Measurements from ENCODE around the gene FDPS. TPM values are rescaled to one million over a fixed set of nuclear protein-coding genes. Genes with fewer than 3 reads are reported as not detected.

FDPS gene
- total RNA-seq, 4 donors from 2014 or later: 152 to 422 (median 192) TPM

DNA sequence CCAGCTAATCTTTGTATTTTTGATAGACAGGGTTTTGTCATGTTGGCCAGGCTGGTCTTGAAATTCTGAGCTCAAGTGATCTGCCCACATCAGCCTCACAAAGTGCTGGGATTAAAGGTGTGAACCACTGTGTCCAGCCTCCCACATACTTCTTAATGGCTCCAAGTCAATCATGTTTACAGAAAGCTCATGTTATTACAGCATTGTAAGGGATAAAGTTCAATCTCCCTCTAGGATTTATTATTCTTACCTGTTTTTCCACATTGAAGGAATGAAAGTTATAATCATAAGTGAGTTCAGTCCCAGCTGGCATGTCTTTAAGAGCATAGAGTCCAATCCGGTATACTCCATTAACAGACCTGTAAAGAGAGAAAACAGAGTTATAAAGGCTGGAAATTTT is 51.4 kb downstream of the FDPS start:
- no peaks in the 10 kb centered on the region for H3K27me3 ChIP-seq
- no peak overlapping the region for H3K4me3 ChIP-seq
- peaks cover 14 to 96% (median 22%) of the 10 kb centered on the region in 3 donors for H3K36me3 ChIP-seq
- TF ChIP-seq, protein P1, sequence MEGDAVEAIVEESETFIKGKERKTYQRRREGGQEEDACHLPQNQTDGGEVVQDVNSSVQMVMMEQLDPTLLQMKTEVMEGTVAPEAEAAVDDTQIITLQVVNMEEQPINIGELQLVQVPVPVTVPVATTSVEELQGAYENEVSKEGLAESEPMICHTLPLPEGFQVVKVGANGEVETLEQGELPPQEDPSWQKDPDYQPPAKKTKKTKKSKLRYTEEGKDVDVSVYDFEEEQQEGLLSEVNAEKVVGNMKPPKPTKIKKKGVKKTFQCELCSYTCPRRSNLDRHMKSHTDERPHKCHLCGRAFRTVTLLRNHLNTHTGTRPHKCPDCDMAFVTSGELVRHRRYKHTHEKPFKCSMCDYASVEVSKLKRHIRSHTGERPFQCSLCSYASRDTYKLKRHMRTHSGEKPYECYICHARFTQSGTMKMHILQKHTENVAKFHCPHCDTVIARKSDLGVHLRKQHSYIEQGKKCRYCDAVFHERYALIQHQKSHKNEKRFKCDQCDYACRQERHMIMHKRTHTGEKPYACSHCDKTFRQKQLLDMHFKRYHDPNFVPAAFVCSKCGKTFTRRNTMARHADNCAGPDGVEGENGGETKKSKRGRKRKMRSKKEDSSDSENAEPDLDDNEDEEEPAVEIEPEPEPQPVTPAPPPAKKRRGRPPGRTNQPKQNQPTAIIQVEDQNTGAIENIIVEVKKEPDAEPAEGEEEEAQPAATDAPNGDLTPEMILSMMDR (IDR thresholded peaks at IDR 0.05): no peak
- TF ChIP-seq POLR2A (IDR thresholded peaks at IDR 0.05): no peak
- H3K9me3 ChIP-seq: no peaks in the 10 kb centered on the region
- H3K4me1 ChIP-seq: no peaks in the 10 kb centered on the region
- intact Hi-C loops (cut with DNase I): no loop called here
- no peak overlapping the region for H3K27ac ChIP-seq
- no peak for DNase-seq
- 96 to 100% methylated on average over 1 of the region's 1 CpG for WGBS, 2 donors

Small RNAs within 50 kb of the gene (small RNA-seq; reads per million reads assigned to genes)
- gene RNU6-106P: 0 reads per million in 4 donors

Other genes starting within 250 kb of the FDPS start
- 10 to 100 TPM in 3 of 4 donors, 1 to 10 TPM in 1; 8.1 to 22.9 (median 12.2) TPM for gene EFNA4, start 245.1 kb upstream of the FDPS start, total RNA-seq
- gene EFNA3, start 230.0 kb upstream of the FDPS start, total RNA-seq: 10 to 100 TPM; 20.0 to 25.8 (median 21.1) TPM
- gene EFNA1, start 181.0 kb upstream of the FDPS start, total RNA-seq: 10 to 100 TPM; 30.2 to 42.9 (median 31.0) TPM
- 10 to 100 TPM; 21.4 to 27.2 (median 26.0) TPM for gene SLC50A1, start 173.0 kb upstream of the FDPS start, total RNA-seq
- 10 to 100 TPM; 33.1 to 67.7 (median 45.4) TPM for gene DPM3, start 168.3 kb upstream of the FDPS start, total RNA-seq
- 100 to 1,000 TPM in 1 of 4 donors, 10 to 100 TPM in 3; 70.8 to 122 (median 73.8) TPM for gene KRTCAP2, start 135.6 kb upstream of the FDPS start, total RNA-seq
- gene TRIM46, start 135.0 kb upstream of the FDPS start, total RNA-seq: under 1 TPM in 3 of 4 donors, not detected in 1; 0.30 to 0.53 (median 0.38) TPM
- 10 to 100 TPM in 3 of 4 donors, 1 to 10 TPM in 1; 8.7 to 18.5 (median 11.1) TPM for gene THBS3, start 101.0 kb upstream of the FDPS start, total RNA-seq
- 10 to 100 TPM; 34.0 to 59.1 (median 42.9) TPM for gene MTX1, start 100.2 kb upstream of the FDPS start, total RNA-seq
- 10 to 100 TPM; 10.5 to 27.9 (median 16.1) TPM for gene ENTREP3, start 53.4 kb upstream of the FDPS start, total RNA-seq
- 10 to 100 TPM; 56.8 to 72.2 (median 60.1) TPM for gene SCAMP3, start 46.5 kb upstream of the FDPS start, total RNA-seq
- gene CLK2, start 35.4 kb upstream of the FDPS start, total RNA-seq: 10 to 100 TPM; 21.9 to 35.1 (median 25.6) TPM
- gene HCN3, start 31.4 kb upstream of the FDPS start, total RNA-seq: 1 to 10 TPM; 2.1 to 3.0 (median 2.5) TPM
- gene PKLR, start 7.4 kb upstream of the FDPS start, total RNA-seq: under 1 TPM in 1 of 4 donors, not detected in 3; 0.18 TPM
- gene RUSC1, start 12.0 kb downstream of the FDPS start, total RNA-seq: 10 to 100 TPM; 35.8 to 52.0 (median 40.1) TPM

All from esophagus squamous epithelium (tissue), 5 donors.